DND-41 (cell line): ENCODE data around the gene RELL2.

Source experiments
- ATAC-seq: fragments of 200-7000 bp; cut with Tn5 transposase; 3 replicates; pipeline ENCODE4 v1.9.1; 2021; ENCODE audit warnings: low read depth; ENCODE audit not compliant: insufficient read depth
- DNase-seq: peaks from one replicate; pipeline ENCODE4 v3.0.0-alpha.2; 2020
- H2AFZ ChIP-seq: 2 replicates; pipeline ENCODE4 v1.6.0; 2012; ENCODE audit warnings: low read depth, low read length
- H3K27ac ChIP-seq: 2 replicates; pipeline ENCODE4 v1.5.1; 2012; ENCODE audit warnings: low read length, inconsistent platforms
- H3K27me3 ChIP-seq: fragments of 200-600 bp; sonication (generic); 2 replicates; pipeline ENCODE4 v1.6.0; 2012; ENCODE audit warnings: low read length, mild to moderate bottlenecking, inconsistent platforms; ENCODE audit not compliant: insufficient read depth, poor library complexity
- H3K36me3 ChIP-seq: 2 replicates; pipeline ENCODE4 v1.5.1; 2012; ENCODE audit warnings: low read length, inconsistent platforms; ENCODE audit not compliant: insufficient read depth
- H3K4me1 ChIP-seq: 2 replicates; pipeline ENCODE4 v1.5.1; 2012; ENCODE audit warnings: mild to moderate bottlenecking, low read length; ENCODE audit not compliant: insufficient read depth
- H3K4me2 ChIP-seq: 2 replicates; pipeline ENCODE4 v1.6.0; 2012; ENCODE audit warnings: mild to moderate bottlenecking, moderate library complexity, low read length, inconsistent platforms; ENCODE audit not compliant: insufficient read depth
- H3K4me3 ChIP-seq, 2 experiments: fragments of 200-600 bp in 1 of 2; shearing (Covaris generic) in 1 of 2; 2 replicates each; pipeline ENCODE4 v1.5.1; 2012 to 2016; ENCODE audit warnings: inconsistent platforms in 2 of 2, low read length in 2 of 2, mild to moderate bottlenecking in 2 of 2, low read depth in 1 of 2, moderate library complexity in 1 of 2
- H3K79me2 ChIP-seq: 2 replicates; pipeline ENCODE4 v1.6.0; 2012; ENCODE audit warnings: low read length, inconsistent platforms; ENCODE audit not compliant: insufficient read depth
- H3K9ac ChIP-seq: 2 replicates; pipeline ENCODE4 v1.6.0; 2012; ENCODE audit warnings: low read depth, mild to moderate bottlenecking, inconsistent platforms, low read length, moderate library complexity
- H3K9me3 ChIP-seq: 2 replicates; pipeline ENCODE4 v1.5.1; 2012; ENCODE audit warnings: low read length, moderate library complexity, mild to moderate bottlenecking, inconsistent platforms; ENCODE audit not compliant: insufficient read depth, severe bottlenecking
- H4K20me1 ChIP-seq: 2 replicates; pipeline ENCODE4 v1.6.0; 2012; ENCODE audit warnings: low read length; ENCODE audit not compliant: insufficient read depth
- EZH2 ChIP-seq: IDR thresholded peaks from 3 replicates; pipeline ENCODE4 v1.6.1; 2012; ENCODE audit warnings: borderline replicate concordance, low read depth, mild to moderate bottlenecking, moderate library complexity, low read length, inconsistent platforms; ENCODE audit not compliant: severe bottlenecking
- TF ChIP-seq, protein P1 (sequence below): IDR thresholded peaks from 2 replicates; pipeline ENCODE4 v1.5.1; 2012; ENCODE audit warnings: borderline replicate concordance, low read length, moderate library complexity, mild to moderate bottlenecking; ENCODE audit not compliant: poor library complexity, severe bottlenecking; ENCODE audit errors: extremely low read depth

The RELL2 gene

DNA sequence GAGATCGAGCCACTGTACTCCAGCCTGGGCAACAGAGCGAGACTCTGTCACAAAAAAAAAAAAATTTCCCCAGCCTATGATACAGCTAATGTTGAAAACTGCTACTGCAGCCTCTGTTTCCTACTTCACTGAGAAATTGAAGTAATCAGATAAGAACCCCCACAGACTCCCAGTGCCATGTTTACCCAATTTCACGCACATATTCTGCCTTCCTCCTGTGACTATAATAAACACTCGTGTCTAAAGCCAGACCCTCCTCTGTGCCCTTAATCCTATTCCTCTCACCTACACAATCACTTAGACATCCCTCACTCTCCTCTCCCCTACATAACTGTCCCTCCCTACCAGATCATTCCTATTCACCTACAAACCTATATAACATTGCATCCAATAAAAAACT is 38.9 kb downstream of the RELL2 start:
- TF ChIP-seq EZH2, result no peak
- TF ChIP-seq, protein P1, sequence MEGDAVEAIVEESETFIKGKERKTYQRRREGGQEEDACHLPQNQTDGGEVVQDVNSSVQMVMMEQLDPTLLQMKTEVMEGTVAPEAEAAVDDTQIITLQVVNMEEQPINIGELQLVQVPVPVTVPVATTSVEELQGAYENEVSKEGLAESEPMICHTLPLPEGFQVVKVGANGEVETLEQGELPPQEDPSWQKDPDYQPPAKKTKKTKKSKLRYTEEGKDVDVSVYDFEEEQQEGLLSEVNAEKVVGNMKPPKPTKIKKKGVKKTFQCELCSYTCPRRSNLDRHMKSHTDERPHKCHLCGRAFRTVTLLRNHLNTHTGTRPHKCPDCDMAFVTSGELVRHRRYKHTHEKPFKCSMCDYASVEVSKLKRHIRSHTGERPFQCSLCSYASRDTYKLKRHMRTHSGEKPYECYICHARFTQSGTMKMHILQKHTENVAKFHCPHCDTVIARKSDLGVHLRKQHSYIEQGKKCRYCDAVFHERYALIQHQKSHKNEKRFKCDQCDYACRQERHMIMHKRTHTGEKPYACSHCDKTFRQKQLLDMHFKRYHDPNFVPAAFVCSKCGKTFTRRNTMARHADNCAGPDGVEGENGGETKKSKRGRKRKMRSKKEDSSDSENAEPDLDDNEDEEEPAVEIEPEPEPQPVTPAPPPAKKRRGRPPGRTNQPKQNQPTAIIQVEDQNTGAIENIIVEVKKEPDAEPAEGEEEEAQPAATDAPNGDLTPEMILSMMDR, result no peak
- Histone ChIP-seq H3K27ac (no peak overlapping the region), H2AFZ (no peak overlapping the region), H4K20me1 (no peaks in the 10 kb centered on the region), H3K4me1 (no peaks in the 10 kb centered on the region), H3K9me3 (no peaks in the 10 kb centered on the region), H3K4me2 (no peak overlapping the region), H3K27me3 (no peaks in the 10 kb centered on the region), H3K9ac (no peak overlapping the region), H3K4me3 (no peak overlapping the region), H3K36me3 (no peaks in the 10 kb centered on the region), H3K79me2 (no peaks in the 10 kb centered on the region)
- ATAC-seq (no peak), DNase-seq (no peak)

GRCh38 chr5:141677415-141677814 is 40.6 kb downstream of the RELL2 start:
- ATAC-seq, result peak; percentile 66; the same call in 2 of the 3 replicates
- no peak overlapping the region for H3K4me3 ChIP-seq
- no peaks in the 10 kb centered on the region for H3K36me3 ChIP-seq
- DNase-seq, result peak; percentile 30
- no peaks in the 10 kb centered on the region for H3K4me1 ChIP-seq
- no peaks in the 10 kb centered on the region for H3K27me3 ChIP-seq
- H3K9me3 ChIP-seq, result no peaks in the 10 kb centered on the region
- no peak overlapping the region for H2AFZ ChIP-seq
- H3K27ac ChIP-seq, result no peak overlapping the region
- TF ChIP-seq EZH2, result no peak
- TF ChIP-seq, protein P1, result peak; percentile 41
- no peak overlapping the region for H3K9ac ChIP-seq
- no peaks in the 10 kb centered on the region for H3K79me2 ChIP-seq
- no peaks in the 10 kb centered on the region for H4K20me1 ChIP-seq
- no peak overlapping the region for H3K4me2 ChIP-seq

- Histone ChIP-seq H3K36me3 (no peaks in the 10 kb centered on the region), H3K27ac (no peak overlapping the region)
- no peak for ATAC-seq
Observed at GRCh38 chr5:141680178-141680577, 43.4 kb downstream of the RELL2 start.

More at GRCh38 chr5:141680178-141680577, 43.4 kb downstream of the RELL2 start:
- Histone ChIP-seq H3K79me2 (no peaks in the 10 kb centered on the region), H3K4me1 (no peaks in the 10 kb centered on the region), H3K4me3 (no peak overlapping the region), H3K9me3 (no peaks in the 10 kb centered on the region), H2AFZ (no peak overlapping the region), H3K9ac (no peak overlapping the region), H4K20me1 (no peaks in the 10 kb centered on the region), H3K4me2 (no peak overlapping the region), H3K27me3 (no peaks in the 10 kb centered on the region)
- TF ChIP-seq, protein P1, result no peak
- TF ChIP-seq EZH2, result no peak
- DNase-seq, result no peak
